Measurements from ENCODE around the gene TAF4B. TPM values are rescaled to one million over a fixed set of nuclear protein-coding genes. Genes with fewer than 3 reads are reported as not detected.

TAF4B gene
- total RNA-seq, 1 donor from 2014 or later = 3.2 TPM

DNA sequence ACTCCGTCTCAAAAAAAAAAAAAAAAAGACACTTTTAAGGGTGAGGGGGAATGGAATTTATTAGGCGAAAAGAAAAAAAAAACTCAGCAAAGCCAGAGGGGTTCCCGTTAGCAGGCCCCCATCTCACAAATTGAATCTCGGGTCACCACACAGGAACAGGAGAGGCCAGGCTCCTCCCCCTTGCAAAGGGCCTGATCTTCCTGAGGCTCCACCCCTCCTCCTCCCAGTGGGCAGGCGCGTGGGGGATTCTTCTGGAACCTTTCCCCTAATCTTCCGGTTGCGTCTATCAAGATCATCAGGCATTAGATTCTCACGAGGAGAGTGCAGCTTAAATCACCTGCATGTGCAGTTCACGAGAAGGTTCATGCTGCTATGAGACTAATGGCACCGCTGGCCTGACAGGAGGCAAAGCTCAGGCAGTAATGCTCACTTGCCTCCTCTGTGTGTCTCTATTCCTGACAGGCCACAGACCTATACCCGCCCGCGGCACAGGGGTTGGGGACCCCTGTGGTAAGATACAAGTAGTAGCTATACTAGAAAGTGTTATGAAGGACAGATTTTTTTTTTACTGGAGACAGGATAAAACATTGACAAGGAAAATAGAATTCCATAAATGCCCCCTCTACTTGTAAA is 45.8 kb downstream of the TAF4B start:
- H3K9ac ChIP-seq (ENCODE audit: low read length) = no peak overlapping the region
- FAIRE-seq = no peak
- H3K36me3 ChIP-seq (ENCODE audit: insufficient read depth, low read length) = no peaks in the 10 kb centered on the region
- Mint-ChIP-seq H3K9me3 (ENCODE audit: unreplicated experiment) (no peaks in the 10 kb centered on the region), H3K4me3 (ENCODE audit: unreplicated experiment) (no peak overlapping the region), H3K36me3 (ENCODE audit: low read depth, unreplicated experiment) (no peaks in the 10 kb centered on the region), H3K4me1 (ENCODE audit: low read depth, unreplicated experiment) (no peaks in the 10 kb centered on the region), H3K27ac (ENCODE audit: unreplicated experiment) (no peak overlapping the region), H3K27me3 (ENCODE audit: low read depth, unreplicated experiment) (no peaks in the 10 kb centered on the region)
- no peaks in the 10 kb centered on the region for H3K9me3 ChIP-seq (ENCODE audit: insufficient read depth, low read depth, low read length)
- no peaks in the 10 kb centered on the region for H3K79me2 ChIP-seq (ENCODE audit: insufficient read depth, low read length)
- no peaks in the 10 kb centered on the region for H3K4me1 ChIP-seq (ENCODE audit: insufficient read depth, low read length)
- H4K20me1 ChIP-seq (ENCODE audit: insufficient read depth, low read length) = no peaks in the 10 kb centered on the region
- no peak overlapping the region for H3K4me3 ChIP-seq (ENCODE audit: insufficient read depth, low read depth, low read length)
- H3K27me3 ChIP-seq (ENCODE audit: insufficient read depth, low read length) = no peaks in the 10 kb centered on the region
- no peak overlapping the region for H2AFZ ChIP-seq (ENCODE audit: low read depth, low read length)
- no peak for DNase-seq (ENCODE audit: low read depth)
- no peak overlapping the region for H3K4me2 ChIP-seq (ENCODE audit: low read length)
- H3K27ac ChIP-seq (ENCODE audit: low read depth, low read length) = no peak overlapping the region
- no peak for TF ChIP-seq EZH2 (IDR thresholded peaks at IDR 0.05; ENCODE audit: insufficient read depth, low read length)
- TF ChIP-seq, protein P1, sequence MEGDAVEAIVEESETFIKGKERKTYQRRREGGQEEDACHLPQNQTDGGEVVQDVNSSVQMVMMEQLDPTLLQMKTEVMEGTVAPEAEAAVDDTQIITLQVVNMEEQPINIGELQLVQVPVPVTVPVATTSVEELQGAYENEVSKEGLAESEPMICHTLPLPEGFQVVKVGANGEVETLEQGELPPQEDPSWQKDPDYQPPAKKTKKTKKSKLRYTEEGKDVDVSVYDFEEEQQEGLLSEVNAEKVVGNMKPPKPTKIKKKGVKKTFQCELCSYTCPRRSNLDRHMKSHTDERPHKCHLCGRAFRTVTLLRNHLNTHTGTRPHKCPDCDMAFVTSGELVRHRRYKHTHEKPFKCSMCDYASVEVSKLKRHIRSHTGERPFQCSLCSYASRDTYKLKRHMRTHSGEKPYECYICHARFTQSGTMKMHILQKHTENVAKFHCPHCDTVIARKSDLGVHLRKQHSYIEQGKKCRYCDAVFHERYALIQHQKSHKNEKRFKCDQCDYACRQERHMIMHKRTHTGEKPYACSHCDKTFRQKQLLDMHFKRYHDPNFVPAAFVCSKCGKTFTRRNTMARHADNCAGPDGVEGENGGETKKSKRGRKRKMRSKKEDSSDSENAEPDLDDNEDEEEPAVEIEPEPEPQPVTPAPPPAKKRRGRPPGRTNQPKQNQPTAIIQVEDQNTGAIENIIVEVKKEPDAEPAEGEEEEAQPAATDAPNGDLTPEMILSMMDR (IDR thresholded peaks at IDR 0.05; ENCODE audit: insufficient read depth, low read depth, low read length) = no peak

DNA sequence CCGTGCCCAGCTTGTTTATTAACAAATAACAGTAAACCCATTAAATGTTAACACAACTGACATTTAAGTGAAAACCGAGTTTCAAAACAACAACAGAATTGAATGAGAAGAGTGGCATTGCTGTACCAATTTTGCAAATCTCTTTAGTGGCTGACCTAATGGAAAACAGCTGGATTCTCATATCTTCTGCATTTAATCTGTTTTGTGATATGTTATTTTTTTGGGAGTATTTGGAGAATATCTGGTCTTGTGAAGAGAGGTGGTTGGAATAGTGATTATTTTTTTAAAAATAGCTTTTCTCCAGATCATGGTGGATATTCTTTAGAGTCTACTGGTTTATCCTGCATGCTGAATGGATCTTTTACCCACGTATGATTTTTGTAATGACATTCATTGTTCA is 51.1 kb downstream of the TAF4B start:
- no peaks in the 10 kb centered on the region for H3K27me3 Mint-ChIP-seq (ENCODE audit: low read depth, unreplicated experiment)

DNA sequence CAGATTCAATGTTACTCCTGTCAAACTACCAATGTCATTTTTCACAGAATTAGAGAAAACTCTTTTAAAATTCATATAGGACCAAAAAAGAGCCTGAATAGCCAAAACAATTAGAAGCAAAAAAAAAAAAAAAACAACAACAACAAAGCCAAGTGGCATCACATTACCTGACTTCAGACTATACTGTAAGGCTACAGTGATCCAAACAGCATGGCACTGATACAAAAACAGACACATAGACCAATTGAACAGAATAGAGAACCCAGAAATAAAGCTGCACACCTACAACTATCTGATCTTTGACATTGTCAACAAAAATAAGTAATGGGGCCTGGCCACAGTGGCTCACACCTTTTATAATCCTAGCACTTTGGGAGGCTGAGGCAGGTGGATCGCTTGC is 53.2 kb downstream of the TAF4B start:
- no peaks in the 10 kb centered on the region for H3K4me1 Mint-ChIP-seq (ENCODE audit: low read depth, unreplicated experiment)
- H3K36me3 Mint-ChIP-seq (ENCODE audit: low read depth, unreplicated experiment) = peaks cover 15% of the 10 kb centered on the region
- H3K9me3 Mint-ChIP-seq (ENCODE audit: unreplicated experiment) = peaks cover 5% of the 10 kb centered on the region
- no peak overlapping the region for H3K27ac Mint-ChIP-seq (ENCODE audit: unreplicated experiment)
- Histone ChIP-seq H3K79me2 (ENCODE audit: insufficient read depth, low read length) (no peaks in the 10 kb centered on the region), H3K4me3 (ENCODE audit: insufficient read depth, low read depth, low read length) (no peak overlapping the region), H4K20me1 (ENCODE audit: insufficient read depth, low read length) (no peaks in the 10 kb centered on the region), H3K9me3 (ENCODE audit: insufficient read depth, low read depth, low read length) (no peaks in the 10 kb centered on the region), H3K27me3 (ENCODE audit: insufficient read depth, low read length) (no peaks in the 10 kb centered on the region), H3K27ac (ENCODE audit: low read depth, low read length) (no peak overlapping the region), H3K9ac (ENCODE audit: low read length) (no peak overlapping the region), H3K36me3 (ENCODE audit: insufficient read depth, low read length) (no peaks in the 10 kb centered on the region), H2AFZ (ENCODE audit: low read depth, low read length) (no peak overlapping the region), H3K4me1 (ENCODE audit: insufficient read depth, low read length) (no peaks in the 10 kb centered on the region), H3K4me2 (ENCODE audit: low read length) (no peak overlapping the region)
- FAIRE-seq (no peak), DNase-seq (ENCODE audit: low read depth) (no peak)
- no peak overlapping the region for H3K4me3 Mint-ChIP-seq (ENCODE audit: unreplicated experiment)
- H3K27me3 Mint-ChIP-seq (ENCODE audit: low read depth, unreplicated experiment) = no peaks in the 10 kb centered on the region
- TF ChIP-seq EZH2 (IDR thresholded peaks at IDR 0.05; ENCODE audit: insufficient read depth, low read length) = no peak
- TF ChIP-seq, protein P1 (IDR thresholded peaks at IDR 0.05; ENCODE audit: insufficient read depth, low read depth, low read length) = no peak

More for the DNA sequence above, 51.1 kb downstream of the TAF4B start:
- H3K9ac ChIP-seq (ENCODE audit: low read length) = no peak overlapping the region
- no peaks in the 10 kb centered on the region for H3K27me3 ChIP-seq (ENCODE audit: insufficient read depth, low read length)
- H3K36me3 ChIP-seq (ENCODE audit: insufficient read depth, low read length) = no peaks in the 10 kb centered on the region
- Mint-ChIP-seq H3K9me3 (ENCODE audit: unreplicated experiment) (peaks cover 5% of the 10 kb centered on the region), H3K4me1 (ENCODE audit: low read depth, unreplicated experiment) (no peaks in the 10 kb centered on the region), H3K36me3 (ENCODE audit: low read depth, unreplicated experiment) (peaks cover 6% of the 10 kb centered on the region), H3K27ac (ENCODE audit: unreplicated experiment) (no peak overlapping the region), H3K4me3 (ENCODE audit: unreplicated experiment) (no peak overlapping the region)
- no peaks in the 10 kb centered on the region for H4K20me1 ChIP-seq (ENCODE audit: insufficient read depth, low read length)
- H2AFZ ChIP-seq (ENCODE audit: low read depth, low read length) = no peak overlapping the region
- no peak overlapping the region for H3K4me2 ChIP-seq (ENCODE audit: low read length)
- TF ChIP-seq, protein P1 (IDR thresholded peaks at IDR 0.05; ENCODE audit: insufficient read depth, low read depth, low read length) = no peak
- no peak for TF ChIP-seq EZH2 (IDR thresholded peaks at IDR 0.05; ENCODE audit: insufficient read depth, low read length)
- FAIRE-seq (no peak), DNase-seq (ENCODE audit: low read depth) (no peak)
- no peak overlapping the region for H3K27ac ChIP-seq (ENCODE audit: low read depth, low read length)
- no peaks in the 10 kb centered on the region for H3K79me2 ChIP-seq (ENCODE audit: insufficient read depth, low read length)
- no peaks in the 10 kb centered on the region for H3K4me1 ChIP-seq (ENCODE audit: insufficient read depth, low read length)
- H3K4me3 ChIP-seq (ENCODE audit: insufficient read depth, low read depth, low read length) = no peak overlapping the region
- H3K9me3 ChIP-seq (ENCODE audit: insufficient read depth, low read depth, low read length) = no peaks in the 10 kb centered on the region
